Measurements from ENCODE around the gene APOC4. TPM values are rescaled to one million over a fixed set of nuclear protein-coding genes. Genes with fewer than 3 reads are reported as not detected.
"Not testable (repeated sequence)": the region's sequence is repeated elsewhere in the genome, so short reads cannot be mapped to it uniquely, and the experiment has no call there.

Gene APOC4
- total RNA-seq, 1 experiment from 2014 or later, result not detected

DNA sequence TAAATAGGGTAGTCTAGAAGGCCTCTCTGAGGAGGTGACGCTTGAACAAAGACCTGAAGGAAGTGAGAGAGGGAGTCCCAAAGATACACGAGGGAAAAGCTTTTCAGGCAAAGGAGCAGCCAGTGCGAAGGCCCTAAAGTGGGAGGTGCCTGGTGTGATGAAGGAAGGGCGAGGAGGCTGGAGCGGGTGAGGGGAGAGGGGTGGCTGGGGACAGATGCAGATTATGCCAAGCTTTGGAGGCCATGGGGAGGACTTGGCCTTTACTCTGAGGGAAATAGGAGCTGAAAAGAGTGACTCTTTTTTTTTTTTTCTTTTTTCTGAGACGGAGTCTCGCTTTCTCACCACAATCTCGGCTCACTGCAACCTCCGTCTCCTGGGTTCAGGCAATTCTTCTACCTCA is 16.1 kb downstream of the APOC4 start:
- DNase-seq (ENCODE audit: low read depth), result no peak

DNA sequence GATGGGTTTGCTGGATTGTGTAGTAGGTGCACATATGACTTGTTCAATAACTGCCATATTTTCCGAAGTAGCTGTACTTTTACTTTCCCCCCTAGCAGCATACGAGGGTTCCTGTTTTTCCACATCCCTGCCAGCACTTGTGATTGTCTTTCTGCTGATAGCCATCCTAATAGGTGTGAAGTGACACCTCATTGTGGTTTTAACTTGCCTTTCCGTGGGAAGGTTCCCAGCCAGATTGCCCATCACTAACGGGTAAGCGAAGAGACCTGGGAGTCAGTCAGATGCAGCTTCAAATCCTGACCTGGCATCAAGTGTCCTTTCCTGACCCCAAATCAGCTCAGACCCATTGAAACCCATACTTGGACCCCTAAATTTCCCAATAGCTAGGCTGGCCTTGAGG is 17.7 kb downstream of the APOC4 start:
- DNase-seq (ENCODE audit: low read depth), result no peak

DNA sequence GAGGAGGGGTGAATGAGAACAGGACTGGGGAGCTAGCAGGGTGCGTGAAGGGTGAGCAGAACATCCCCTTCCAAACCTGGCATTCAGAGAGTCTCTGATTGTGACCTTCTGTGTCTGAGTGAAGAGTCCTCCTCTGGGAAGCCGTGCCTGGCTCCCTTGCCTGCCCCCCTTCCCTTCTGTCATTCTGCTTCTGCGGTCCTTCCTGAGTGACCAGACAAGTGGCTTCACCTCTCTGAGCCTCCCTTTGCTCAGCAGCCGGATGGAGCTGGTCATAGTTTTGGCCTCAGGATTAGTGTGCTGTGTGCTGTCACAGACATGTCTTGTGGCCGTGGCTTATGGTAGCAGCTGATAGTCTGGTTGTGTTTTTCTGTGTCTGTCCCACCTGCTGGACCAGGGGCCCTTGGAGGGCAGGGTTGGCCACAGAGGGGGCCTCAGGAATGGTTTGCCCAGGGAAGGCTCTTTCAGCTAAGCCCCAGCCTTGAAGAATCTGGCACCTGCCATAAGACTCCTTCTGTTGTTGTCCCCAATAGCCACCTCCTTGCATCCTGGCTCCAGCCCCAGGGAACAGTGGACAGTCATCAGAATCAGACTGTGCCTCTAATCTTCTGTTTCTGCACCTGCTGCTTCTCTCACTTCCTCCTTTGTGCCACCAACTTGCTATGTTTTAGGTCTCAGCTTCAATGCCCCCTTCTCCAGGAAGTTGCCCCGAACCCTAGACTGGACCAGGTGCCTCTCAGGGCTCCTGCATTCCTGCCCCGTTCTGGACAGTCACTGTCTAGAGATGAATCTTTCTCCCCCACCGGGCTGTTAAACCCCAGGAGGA is 19.1 kb downstream of the APOC4 start:
- no peak for DNase-seq (ENCODE audit: low read depth)

DNA sequence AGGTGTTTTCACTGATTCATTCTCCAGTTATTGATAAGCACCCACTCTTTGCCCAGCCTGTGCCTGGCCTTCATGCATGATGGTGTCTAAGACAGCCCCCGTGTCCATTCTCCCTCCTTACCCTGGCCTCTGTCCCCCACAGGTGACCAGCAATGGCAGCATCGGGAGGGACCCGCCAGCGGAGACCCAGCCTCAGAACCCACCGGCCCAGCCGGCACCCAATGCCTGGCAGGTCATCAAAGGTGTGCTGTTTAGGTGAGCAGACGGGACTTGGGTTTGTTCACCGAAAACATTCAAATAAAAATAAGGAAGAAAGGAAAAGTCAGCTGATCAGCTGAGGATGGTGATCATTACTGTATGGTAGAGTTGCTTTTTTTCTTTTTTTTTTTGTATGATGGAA is 19.8 kb downstream of the APOC4 start:
- no peak for DNase-seq (ENCODE audit: low read depth)

DNA sequence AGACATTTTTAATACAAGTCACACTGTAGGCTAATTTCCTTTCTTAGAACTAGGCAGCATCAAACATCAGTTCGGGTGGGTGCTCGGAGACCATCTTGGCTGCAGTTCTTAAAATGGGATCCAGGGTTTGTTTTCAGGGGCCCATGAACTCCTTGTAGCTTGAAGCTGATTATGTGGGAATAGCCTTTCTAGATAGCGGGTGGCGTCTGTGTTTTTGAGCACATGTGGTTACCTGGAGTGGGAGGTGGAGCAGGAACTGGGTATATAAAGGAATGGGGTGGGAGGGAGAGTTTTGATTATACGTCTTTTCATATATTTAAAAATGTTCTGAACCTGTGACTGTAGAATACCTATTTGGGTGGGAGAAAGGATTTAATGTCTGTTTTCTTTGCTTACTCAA is 26.1 kb downstream of the APOC4 start:
- no peak for DNase-seq (ENCODE audit: low read depth)

DNA sequence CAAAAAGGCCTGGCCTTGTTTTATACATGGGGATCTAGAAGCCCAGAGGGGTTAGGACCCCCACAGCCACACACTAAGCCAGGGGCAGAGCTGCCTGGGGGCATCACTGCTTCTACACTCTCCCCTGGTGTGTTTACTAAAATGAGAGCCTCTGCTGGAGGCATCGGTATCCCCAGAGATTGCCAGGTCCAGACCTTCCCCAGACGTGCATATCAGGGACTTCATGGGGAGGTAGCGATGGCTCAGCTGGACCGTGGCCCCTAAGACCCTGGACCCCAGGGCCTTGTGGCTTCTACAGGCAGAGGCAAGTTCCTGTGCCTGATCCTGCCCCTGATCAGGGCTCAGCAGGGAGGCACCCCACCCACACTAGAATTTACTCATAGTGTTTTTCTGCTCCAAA is 26.6 kb downstream of the APOC4 start:
- no peak for DNase-seq (ENCODE audit: low read depth)

DNA sequence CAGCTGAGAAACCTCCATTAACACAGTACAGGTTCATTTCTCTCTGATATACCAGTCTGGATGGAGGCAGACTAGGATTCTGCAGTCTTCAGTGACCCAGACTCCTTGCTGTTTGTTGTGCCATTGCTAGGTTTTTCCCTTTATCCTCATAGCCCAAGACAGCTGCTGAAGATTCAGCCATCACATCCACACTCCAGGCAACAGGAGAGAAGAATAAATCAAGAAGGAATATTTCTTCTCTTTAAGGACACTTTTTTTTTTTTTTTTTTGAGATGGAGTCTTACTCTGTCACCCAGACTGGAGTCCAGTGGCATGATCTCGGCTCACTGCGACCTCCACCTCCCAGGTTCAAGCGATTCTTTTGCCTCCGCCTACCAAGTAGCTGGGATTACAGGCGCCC is 27.4 kb downstream of the APOC4 start:
- no peak for DNase-seq (ENCODE audit: low read depth)

DNA sequence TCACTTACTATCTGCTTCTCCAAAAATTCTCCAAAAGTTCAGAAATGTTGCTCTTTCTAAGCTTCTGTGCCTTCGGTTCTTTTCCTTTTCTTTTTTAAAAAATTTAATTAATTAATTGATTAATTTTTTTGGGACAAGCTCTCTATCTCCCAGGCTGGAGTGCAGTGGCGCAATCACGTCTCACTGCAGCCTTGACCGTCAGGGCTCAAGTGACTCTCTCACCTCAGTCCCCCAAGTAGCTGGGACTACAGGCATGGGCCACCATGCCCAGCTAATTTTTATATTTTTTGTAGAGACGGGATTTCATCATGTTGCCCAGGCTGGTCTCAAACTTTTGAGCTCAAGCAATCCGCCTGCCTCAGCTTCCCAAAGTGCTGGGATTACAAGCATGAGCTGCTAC is 29.4 kb downstream of the APOC4 start:
- not testable (repeated sequence) for DNase-seq (ENCODE audit: low read depth)

DNA sequence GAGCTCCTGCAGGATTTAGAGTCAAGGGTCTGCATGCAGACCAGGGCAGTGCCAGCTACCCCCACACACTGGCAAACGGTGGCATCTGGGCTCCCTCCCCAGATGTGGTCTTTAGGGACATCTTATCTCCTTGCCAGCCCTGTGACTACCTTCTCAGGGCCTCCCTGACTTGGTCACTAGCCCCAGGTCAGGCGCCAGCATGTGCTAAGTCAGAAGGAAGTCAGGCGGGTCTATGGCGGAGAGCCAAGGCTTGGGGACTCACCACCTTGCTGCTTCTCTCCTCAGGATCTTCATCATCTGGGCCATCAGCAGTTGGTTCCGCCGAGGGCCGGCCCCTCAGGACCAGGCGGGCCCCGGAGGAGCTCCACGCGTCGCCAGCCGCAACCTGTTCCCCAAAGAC is 30.8 kb downstream of the APOC4 start:
- DNase-seq (ENCODE audit: low read depth), result no peak

DNA sequence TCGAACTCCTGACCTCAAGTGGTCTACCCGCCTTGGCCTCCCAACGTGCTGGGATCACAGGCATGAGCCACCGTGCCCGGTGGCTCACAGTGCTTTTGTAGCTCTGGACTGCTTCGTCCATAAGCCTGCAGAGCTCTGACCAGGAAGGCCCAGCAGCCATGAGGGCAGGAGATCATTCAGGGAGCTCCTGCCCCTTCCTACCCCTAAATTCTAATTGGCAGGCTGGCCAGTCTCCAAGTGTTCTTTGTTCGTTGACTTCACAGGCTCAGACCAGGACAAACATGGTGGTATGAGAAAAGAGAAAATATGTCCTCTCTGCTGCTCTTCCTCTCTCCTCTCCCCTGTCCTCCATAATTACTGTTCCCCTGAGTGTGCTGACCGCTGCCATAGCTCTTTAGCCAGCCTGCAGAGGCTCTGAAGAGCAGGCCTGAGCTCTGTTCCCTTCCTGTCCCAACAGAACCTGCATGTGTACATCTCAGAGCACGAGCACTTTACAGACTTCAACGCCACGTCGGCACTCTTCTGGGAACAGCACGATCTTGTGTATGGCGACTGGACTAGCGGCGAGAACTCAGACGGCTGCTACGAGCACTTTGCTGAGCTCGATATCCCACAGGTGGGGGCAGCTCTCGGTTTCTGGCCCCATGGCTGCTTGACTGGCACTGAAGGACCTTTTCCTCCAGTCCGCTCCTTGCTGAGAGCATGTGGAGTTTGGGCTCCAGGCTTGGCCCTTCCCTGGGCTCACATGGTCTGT is 32.1 kb downstream of the APOC4 start:
- DNase-seq (ENCODE audit: low read depth), result no peak

DNA sequence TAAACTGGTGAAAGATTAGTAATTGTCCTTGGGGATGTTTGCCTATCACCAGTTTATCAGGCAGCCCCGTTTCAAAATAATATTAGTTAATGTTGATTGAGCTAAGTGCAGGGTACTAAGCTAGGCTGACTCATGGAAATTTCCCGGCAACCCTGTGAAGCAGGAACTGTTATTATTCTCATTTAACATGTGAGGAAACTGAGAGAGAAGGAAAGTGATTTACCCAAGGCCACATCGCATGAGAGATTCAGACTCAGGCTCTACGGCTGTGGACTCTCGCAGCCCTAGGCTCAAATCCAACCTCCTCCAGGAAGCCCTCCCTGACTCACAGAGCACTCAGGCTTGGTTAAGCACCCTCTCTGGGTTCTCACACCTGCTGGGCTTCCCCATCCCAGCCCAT is 32.8 kb downstream of the APOC4 start:
- DNase-seq (ENCODE audit: low read depth), result no peak

DNA sequence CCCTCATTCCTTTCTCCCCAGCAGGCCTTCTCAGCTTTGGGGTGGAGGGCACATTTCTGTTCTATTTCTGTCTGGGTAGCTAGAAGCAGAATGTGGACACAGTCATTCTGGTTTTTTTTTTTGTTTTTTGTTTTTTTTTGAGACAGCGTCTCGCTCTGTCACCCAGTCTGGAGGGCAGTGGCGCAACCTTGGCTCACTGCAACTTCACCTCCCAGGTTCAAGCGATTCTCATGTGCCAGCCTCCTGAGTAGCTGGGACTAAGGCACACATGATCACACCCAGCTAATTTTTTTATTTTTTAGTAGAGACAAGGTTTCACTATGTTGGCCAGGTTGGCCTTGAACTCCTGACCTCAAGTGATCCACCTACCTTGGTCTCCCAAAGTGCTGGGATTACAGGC is 33.4 kb downstream of the APOC4 start:
- no peak for DNase-seq (ENCODE audit: low read depth)

DNA sequence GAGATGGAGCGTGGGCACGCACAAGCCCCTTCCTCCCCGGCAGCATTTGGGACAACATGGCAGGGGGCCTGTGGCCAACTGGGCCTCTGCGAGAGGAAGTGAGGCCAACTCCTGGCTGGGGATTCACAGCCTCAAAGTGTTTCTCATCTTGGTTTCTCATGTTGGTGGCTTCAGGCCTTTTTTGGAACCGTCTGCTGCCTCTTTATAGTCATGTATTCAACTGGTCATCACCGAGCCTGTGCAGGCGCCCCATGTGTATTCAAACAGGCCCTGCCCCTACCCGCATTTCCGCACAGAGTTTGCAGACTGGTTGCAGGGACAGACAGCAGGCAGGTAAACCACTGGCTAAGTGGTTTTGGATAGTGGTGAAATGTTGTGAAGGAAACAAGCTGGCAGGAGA is 42.0 kb downstream of the APOC4 start:
- no peak for DNase-seq (ENCODE audit: low read depth)

DNA sequence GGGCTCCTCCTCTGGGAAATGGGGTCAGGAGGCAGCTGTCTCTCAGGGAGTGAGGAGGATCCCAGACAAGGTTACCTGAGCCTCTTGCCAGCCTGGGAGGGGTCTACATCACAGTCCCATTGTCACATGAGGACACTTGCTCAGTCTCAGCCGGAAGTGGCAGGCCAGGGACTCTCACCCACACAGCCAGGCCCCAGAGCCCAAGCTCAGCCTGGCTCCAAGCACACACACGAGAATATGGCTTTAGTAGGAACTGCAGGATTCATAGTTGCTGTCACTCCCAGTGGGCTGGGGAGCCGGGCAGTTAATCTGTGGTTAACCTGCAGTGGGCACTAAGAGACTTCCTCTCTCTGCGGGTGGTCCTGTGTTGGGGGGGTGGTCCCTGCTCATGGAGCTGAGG is 43.4 kb downstream of the APOC4 start:
- no peak for DNase-seq (ENCODE audit: low read depth)

DNA sequence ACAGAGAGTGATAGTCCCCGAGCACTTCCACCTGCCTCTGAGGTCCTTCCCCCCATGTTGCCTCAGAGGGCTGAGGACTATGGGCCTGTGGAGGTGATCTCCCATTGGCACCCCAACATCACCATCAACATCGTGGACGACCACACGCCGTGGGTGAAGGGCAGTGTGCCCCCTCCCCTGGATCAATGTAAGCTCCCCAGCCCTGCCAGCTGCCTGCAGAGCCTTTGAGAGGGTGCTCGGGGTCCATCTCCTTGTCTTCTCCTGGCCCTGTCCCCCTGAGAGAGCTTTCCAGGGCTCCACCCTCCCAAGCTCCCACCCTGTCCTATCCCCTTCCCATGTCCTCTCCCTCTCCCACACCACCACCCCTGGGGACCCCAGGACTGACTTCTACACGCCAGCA is 44.4 kb downstream of the APOC4 start:
- DNase-seq (ENCODE audit: low read depth), result no peak

DNA sequence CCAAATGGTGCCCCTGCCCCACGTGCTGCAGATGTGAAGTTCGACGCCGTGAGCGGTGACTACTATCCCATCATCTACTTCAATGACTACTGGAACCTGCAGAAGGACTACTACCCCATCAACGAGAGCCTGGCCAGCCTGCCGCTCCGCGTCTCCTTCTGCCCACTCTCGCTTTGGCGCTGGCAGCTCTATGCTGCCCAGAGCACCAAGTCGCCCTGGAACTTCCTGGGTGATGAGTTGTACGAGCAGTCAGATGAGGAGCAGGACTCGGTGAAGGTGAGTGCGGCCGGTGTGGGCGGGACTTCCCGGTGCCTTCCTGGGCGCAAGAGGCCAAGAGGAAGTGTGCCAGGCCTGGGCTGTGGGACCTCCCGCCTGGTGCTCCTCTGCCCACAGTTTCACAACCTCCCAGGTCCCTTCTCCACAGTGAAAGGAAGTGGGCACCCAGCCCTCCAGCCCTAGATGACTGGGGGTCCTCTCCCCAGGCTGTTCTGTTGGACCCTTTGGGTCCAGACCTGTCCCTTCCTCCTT is 45.2 kb downstream of the APOC4 start:
- no peak for DNase-seq (ENCODE audit: low read depth)

DNA sequence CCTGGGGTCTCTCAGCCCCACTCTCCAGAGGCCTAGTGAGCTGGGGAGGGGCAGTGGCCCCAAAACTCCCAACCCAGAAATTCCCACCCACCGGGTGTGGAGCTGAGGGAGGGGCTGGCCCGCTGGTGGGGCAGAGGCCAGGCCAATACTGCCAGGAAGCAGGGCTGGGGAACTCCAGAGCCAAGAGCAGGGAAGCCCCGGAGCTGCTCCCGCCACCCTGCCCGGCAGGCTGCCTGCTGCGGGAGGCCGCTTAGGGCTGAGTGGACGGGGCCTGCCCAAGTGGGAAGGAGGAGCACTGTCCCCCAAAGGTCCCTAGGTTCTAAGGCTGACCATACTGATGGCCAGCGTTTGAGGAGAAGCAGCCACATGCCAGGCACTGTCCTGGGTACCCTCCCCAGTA is 46.2 kb downstream of the APOC4 start:
- no peak for DNase-seq (ENCODE audit: low read depth)

DNA sequence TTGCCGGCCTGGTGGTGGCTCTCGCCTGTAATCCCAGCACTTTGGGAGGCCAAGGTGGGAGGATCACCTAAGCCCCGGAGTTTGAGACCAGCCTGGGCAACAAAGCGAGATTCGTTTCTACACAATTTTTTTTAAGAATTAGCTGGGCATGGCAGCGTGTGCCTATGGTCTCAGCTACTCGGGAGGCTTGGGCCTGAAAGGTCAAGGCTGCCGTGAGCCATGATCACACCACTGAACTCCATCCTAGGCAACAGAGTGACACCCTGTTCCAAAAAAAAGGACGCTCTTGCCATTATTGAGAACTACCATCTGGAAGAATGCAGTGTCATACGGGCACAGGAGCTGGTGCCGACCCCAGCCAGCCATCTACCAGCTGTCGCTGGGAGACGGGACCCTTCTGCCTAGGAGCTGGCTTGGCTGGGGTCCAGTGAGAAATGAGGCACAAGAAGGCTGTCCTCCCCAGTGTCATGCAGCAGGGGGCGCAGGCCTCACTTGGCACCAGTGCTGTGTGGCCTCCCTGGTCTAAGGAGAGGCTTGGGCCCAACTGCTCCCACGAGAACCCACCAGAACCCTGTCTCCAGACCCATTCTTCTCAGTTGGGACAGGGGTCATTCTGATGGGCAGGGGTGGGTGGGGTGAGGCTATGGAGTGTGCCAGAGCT is 47.0 kb downstream of the APOC4 start:
- DNase-seq (ENCODE audit: low read depth), result peak; percentile 79

DNA sequence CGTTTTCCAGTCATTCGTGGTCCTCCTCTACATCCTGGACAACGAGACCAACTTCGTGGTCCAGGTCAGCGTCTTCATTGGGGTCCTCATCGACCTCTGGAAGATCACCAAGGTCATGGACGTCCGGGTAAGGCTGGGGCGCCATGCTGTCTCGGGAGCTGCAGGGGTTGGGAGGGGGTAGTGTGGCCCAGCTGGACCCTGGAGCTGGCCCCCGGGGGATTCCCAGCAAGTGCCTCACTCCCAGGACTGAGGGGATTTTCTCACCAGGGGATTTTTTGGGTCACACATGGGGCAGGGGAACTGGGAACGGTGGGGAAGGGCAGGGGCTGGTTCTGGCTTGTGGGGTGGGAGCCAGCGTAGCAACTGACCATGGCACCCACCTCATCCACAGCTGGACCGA is 48.4 kb downstream of the APOC4 start:
- DNase-seq (ENCODE audit: low read depth), result no peak

DNA sequence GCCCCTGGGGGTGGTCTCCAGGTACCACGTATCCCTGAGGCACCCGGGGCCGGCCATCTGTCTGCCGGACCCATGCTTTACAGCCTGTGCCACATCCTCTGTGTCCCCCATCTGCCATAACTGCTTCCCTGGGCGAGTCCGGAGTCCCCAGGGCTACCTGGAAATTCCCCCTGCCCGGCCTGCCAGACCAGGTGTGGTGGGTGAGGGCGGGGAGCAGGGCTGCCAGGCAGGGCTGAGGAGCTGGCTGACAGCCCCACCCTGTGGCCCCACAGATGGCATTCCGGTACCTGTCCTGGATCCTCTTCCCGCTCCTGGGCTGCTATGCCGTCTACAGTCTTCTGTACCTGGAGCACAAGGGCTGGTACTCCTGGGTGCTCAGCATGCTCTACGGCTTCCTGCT is 48.9 kb downstream of the APOC4 start:
- no peak for DNase-seq (ENCODE audit: low read depth)

DNA sequence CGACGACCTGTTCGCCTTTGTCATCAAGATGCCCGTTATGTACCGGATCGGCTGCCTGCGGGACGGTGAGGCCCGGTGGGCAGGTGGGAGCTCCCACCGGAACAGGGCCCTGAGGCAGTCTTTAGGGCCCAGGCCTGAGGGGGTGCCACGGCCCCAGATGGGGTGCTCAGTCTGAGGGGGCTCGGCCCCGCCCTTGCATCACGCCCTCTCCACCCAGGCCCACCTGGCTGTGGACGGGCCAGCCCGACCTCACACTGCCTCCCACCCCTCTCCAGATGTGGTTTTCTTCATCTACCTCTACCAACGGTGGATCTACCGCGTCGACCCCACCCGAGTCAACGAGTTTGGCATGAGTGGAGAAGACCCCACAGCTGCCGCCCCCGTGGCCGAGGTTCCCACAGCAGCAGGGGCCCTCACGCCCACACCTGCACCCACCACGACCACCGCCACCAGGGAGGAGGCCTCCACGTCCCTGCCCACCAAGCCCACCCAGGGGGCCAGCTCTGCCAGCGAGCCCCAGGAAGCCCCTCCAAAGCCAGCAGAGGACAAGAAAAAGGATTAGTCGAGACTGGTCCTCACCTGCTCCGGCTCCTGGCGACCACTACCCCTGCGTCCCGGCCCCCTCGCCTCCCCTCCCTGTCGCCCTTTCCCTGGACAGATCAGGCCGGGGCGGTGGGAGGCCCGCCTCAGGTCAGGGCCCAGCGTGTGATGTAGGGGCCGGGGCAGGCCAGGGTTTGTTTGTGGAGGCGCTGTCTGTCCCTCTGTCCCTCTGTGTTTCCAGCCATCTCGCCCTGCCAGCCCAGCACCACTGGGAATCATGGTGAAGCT is 50.5 kb downstream of the APOC4 start:
- DNase-seq (ENCODE audit: low read depth), result no peak

DNA sequence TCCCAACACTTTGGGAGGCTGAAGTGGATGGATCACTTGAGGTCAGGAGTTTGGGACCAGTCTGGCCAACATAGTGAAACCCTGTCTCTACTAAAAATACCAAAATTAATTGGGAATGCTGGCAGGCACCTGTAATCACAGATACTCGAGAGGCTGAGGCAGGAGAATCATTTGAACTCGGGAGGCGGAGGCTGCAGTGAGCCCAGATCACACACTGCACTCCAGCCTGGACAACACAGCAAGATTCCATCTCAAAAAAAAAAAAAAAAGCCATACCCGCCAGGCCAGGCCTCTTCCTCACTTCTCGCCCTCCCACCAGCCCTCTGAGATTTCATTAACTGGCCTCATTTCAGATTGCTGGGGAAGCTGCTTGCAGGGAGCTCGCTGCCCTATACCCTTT is 51.5 kb downstream of the APOC4 start:
- no peak for DNase-seq (ENCODE audit: low read depth)

Measured in Daoy (cell line).